Central memory CD8-positive, alpha-beta T cell (primary cell): ENCODE measurements around the gene ANO1.

ENCODE experiments used
- ATAC-seq: fragments of 150-1000 bp; cut with Tn5 transposase; replicated peaks from 2 replicates; pipeline ENCODE4 v1.10.0; 2022; ENCODE audit warnings: mild to moderate bottlenecking, moderate FRiP score, moderate number of reproducible peaks; ENCODE audit not compliant: poor library complexity, severe bottlenecking; ENCODE audit errors: extremely low read depth
- DNase-seq, 2 donors: peaks; one replicate each; pipeline ENCODE4 v3.0.0; 2021; ENCODE audit warnings: low spot score in 2 of 2
- H3K27ac Mint-ChIP-seq: one replicate; pipeline ENCODE4 v1.8.0; 2022; ENCODE audit warnings: low read depth, mild to moderate bottlenecking, moderate library complexity, mixed read lengths
- H3K27me3 Mint-ChIP-seq: one replicate; pipeline ENCODE4 v1.8.0; 2022; ENCODE audit warnings: mixed read lengths
- H3K36me3 Mint-ChIP-seq: one replicate; pipeline ENCODE4 v1.8.0; 2022; ENCODE audit warnings: mild to moderate bottlenecking, moderate library complexity, mixed read lengths; ENCODE audit not compliant: insufficient read depth
- H3K4me1 Mint-ChIP-seq: one replicate; pipeline ENCODE4 v1.8.0; 2022; ENCODE audit warnings: mixed read lengths
- H3K4me3 Mint-ChIP-seq: one replicate; pipeline ENCODE4 v1.8.0; 2022; ENCODE audit warnings: mild to moderate bottlenecking, moderate library complexity, mixed read lengths
- H3K9me3 Mint-ChIP-seq: one replicate; pipeline ENCODE4 v1.8.0; 2022; ENCODE audit warnings: mixed read lengths

Gene ANO1

GRCh38 chr11:70134490-70134889 is 56.4 kb downstream of the ANO1 start:
- H3K4me3 Mint-ChIP-seq, result no peak overlapping the region
- H3K9me3 Mint-ChIP-seq, result no peaks in the 10 kb centered on the region
- no peaks in the 10 kb centered on the region for H3K4me1 Mint-ChIP-seq
- ATAC-seq (no peak), DNase-seq (no peak)
- no peak overlapping the region for H3K27ac Mint-ChIP-seq
- H3K27me3 Mint-ChIP-seq, result peaks cover 15% of the 10 kb centered on the region
- no peaks in the 10 kb centered on the region for H3K36me3 Mint-ChIP-seq

- no peaks in the 10 kb centered on the region for H3K36me3 Mint-ChIP-seq
- H3K4me3 Mint-ChIP-seq, result no peak overlapping the region
- no peaks in the 10 kb centered on the region for H3K9me3 Mint-ChIP-seq
- H3K4me1 Mint-ChIP-seq, result no peaks in the 10 kb centered on the region
- ATAC-seq (no peak), DNase-seq (no peak)
- H3K27ac Mint-ChIP-seq, result no peak overlapping the region
- peaks cover 22% of the 10 kb centered on the region for H3K27me3 Mint-ChIP-seq
Observed at GRCh38 chr11:70135142-70135541, 57.0 kb downstream of the ANO1 start.

- no peak overlapping the region for H3K27ac Mint-ChIP-seq
- H3K9me3 Mint-ChIP-seq, result no peaks in the 10 kb centered on the region
- H3K4me3 Mint-ChIP-seq, result no peak overlapping the region
- ATAC-seq, result no peak
- no peaks in the 10 kb centered on the region for H3K36me3 Mint-ChIP-seq
- DNase-seq, result no peak
- H3K4me1 Mint-ChIP-seq, result no peaks in the 10 kb centered on the region
- H3K27me3 Mint-ChIP-seq, result peaks cover 27% of the 10 kb centered on the region
Observed at GRCh38 chr11:70135625-70136059, 57.5 kb downstream of the ANO1 start.

GRCh38 chr11:70137383-70137782 is 59.3 kb downstream of the ANO1 start:
- ATAC-seq, result no peak
- no peak for DNase-seq
- H3K27ac Mint-ChIP-seq, result no peak overlapping the region

GRCh38 chr11:70138403-70138802 is 60.3 kb downstream of the ANO1 start:
- no peak overlapping the region for H3K27ac Mint-ChIP-seq
- peaks cover 44% of the 10 kb centered on the region for H3K27me3 Mint-ChIP-seq
- no peak overlapping the region for H3K4me3 Mint-ChIP-seq
- H3K36me3 Mint-ChIP-seq, result no peaks in the 10 kb centered on the region
- no peak for ATAC-seq
- no peak for DNase-seq
- H3K4me1 Mint-ChIP-seq, result no peaks in the 10 kb centered on the region
- no peaks in the 10 kb centered on the region for H3K9me3 Mint-ChIP-seq

More at GRCh38 chr11:70137383-70137782, 59.3 kb downstream of the ANO1 start:
- peaks cover 38% of the 10 kb centered on the region for H3K27me3 Mint-ChIP-seq
- no peaks in the 10 kb centered on the region for H3K36me3 Mint-ChIP-seq
- no peak overlapping the region for H3K4me3 Mint-ChIP-seq
- H3K4me1 Mint-ChIP-seq, result no peaks in the 10 kb centered on the region
- H3K9me3 Mint-ChIP-seq, result no peaks in the 10 kb centered on the region

GRCh38 chr11:70139785-70140410 is 61.8 kb downstream of the ANO1 start:
- Mint-ChIP-seq H3K4me3 (no peak overlapping the region), H3K27me3 (peaks cover 59% of the 10 kb centered on the region), H3K4me1 (no peaks in the 10 kb centered on the region), H3K9me3 (no peaks in the 10 kb centered on the region), H3K27ac (no peak overlapping the region), H3K36me3 (no peaks in the 10 kb centered on the region)
- DNase-seq (no peak), ATAC-seq (no peak)

- H3K27me3 Mint-ChIP-seq, result peaks cover 64% of the 10 kb centered on the region
- no peaks in the 10 kb centered on the region for H3K9me3 Mint-ChIP-seq
- no peaks in the 10 kb centered on the region for H3K4me1 Mint-ChIP-seq
Observed at GRCh38 chr11:70140711-70141485, 62.8 kb downstream of the ANO1 start.

GRCh38 chr11:70141486-70142220 is 63.5 kb downstream of the ANO1 start:
- no peaks in the 10 kb centered on the region for H3K9me3 Mint-ChIP-seq
- no peak overlapping the region for H3K4me3 Mint-ChIP-seq
- H3K27ac Mint-ChIP-seq, result no peak overlapping the region

More at GRCh38 chr11:70140711-70141485, 62.8 kb downstream of the ANO1 start:
- ATAC-seq (no peak), DNase-seq (no peak)
- no peak overlapping the region for H3K27ac Mint-ChIP-seq
- no peak overlapping the region for H3K4me3 Mint-ChIP-seq
- H3K36me3 Mint-ChIP-seq, result no peaks in the 10 kb centered on the region

GRCh38 chr11:70142221-70142875 is 64.2 kb downstream of the ANO1 start:
- no peaks in the 10 kb centered on the region for H3K36me3 Mint-ChIP-seq
- no peak for DNase-seq
- H3K27ac Mint-ChIP-seq, result no peak overlapping the region
- H3K4me1 Mint-ChIP-seq, result no peaks in the 10 kb centered on the region
- peaks cover 78% of the 10 kb centered on the region for H3K27me3 Mint-ChIP-seq
- ATAC-seq, result no peak
- H3K9me3 Mint-ChIP-seq, result no peaks in the 10 kb centered on the region
- H3K4me3 Mint-ChIP-seq, result no peak overlapping the region

More at GRCh38 chr11:70141486-70142220, 63.5 kb downstream of the ANO1 start:
- Mint-ChIP-seq H3K27me3 (peaks cover 71% of the 10 kb centered on the region), H3K36me3 (no peaks in the 10 kb centered on the region), H3K4me1 (no peaks in the 10 kb centered on the region)
- DNase-seq (no peak), ATAC-seq (no peak)

- Mint-ChIP-seq H3K36me3 (no peaks in the 10 kb centered on the region), H3K27me3 (peaks cover 89% of the 10 kb centered on the region), H3K9me3 (no peaks in the 10 kb centered on the region)
Observed at GRCh38 chr11:70144262-70144661, 66.1 kb downstream of the ANO1 start.

GRCh38 chr11:70145071-70145470 is 67.0 kb downstream of the ANO1 start:
- Mint-ChIP-seq H3K4me3 (no peak overlapping the region), H3K27ac (no peak overlapping the region), H3K27me3 (peaks cover 86% of the 10 kb centered on the region), H3K4me1 (no peaks in the 10 kb centered on the region), H3K36me3 (no peaks in the 10 kb centered on the region), H3K9me3 (no peaks in the 10 kb centered on the region)
- DNase-seq, result no peak
- no peak for ATAC-seq

More at GRCh38 chr11:70144262-70144661, 66.1 kb downstream of the ANO1 start:
- no peaks in the 10 kb centered on the region for H3K4me1 Mint-ChIP-seq
- ATAC-seq (no peak), DNase-seq (no peak)
- H3K27ac Mint-ChIP-seq, result no peak overlapping the region
- no peak overlapping the region for H3K4me3 Mint-ChIP-seq

- Mint-ChIP-seq H3K4me3 (no peak overlapping the region), H3K4me1 (no peaks in the 10 kb centered on the region), H3K9me3 (no peaks in the 10 kb centered on the region), H3K36me3 (no peaks in the 10 kb centered on the region), H3K27me3 (peaks cover 82% of the 10 kb centered on the region), H3K27ac (no peak overlapping the region)
- DNase-seq (no peak), ATAC-seq (no peak)
Observed at GRCh38 chr11:70145841-70146240, 67.7 kb downstream of the ANO1 start.
